Progenitor cell of endocrine pancreas (in vitro differentiated cells): Measurements from ENCODE around the gene C1QTNF1. TPM values are rescaled to one million over a fixed set of nuclear protein-coding genes. Genes with fewer than 3 reads are reported as not detected.
"Not testable (repeated sequence)": the region's sequence is repeated elsewhere in the genome, so short reads cannot be mapped to it uniquely, and the experiment has no call there.

Experiments used
- DNase-seq: peaks from one replicate; pipeline ENCODE4 v3.0.0; 2021; ENCODE audit warnings: low spot score; ENCODE audit not compliant: unreplicated experiment
- H3K27ac Mint-ChIP-seq: 2 replicates; pipeline ENCODE4 v1.8.0; 2021; ENCODE audit warnings: mild to moderate bottlenecking, moderate library complexity, mixed read lengths
- H3K27me3 Mint-ChIP-seq: 2 replicates; pipeline ENCODE4 v1.8.0; 2021; ENCODE audit warnings: mixed read lengths
- H3K36me3 Mint-ChIP-seq: 2 replicates; pipeline ENCODE4 v1.8.0; 2022; ENCODE audit warnings: mixed read lengths; ENCODE audit not compliant: insufficient read depth
- H3K4me1 Mint-ChIP-seq: 2 replicates; pipeline ENCODE4 v1.8.0; 2021; ENCODE audit warnings: low read depth, mixed read lengths
- H3K4me3 Mint-ChIP-seq: 2 replicates; pipeline ENCODE4 v1.8.0; 2021; ENCODE audit warnings: low read depth, mild to moderate bottlenecking, moderate library complexity, mixed read lengths
- H3K9me3 Mint-ChIP-seq: 2 replicates; pipeline ENCODE4 v1.8.0; 2021; ENCODE audit warnings: low read depth, mixed read lengths
- CTCF ChIP-seq: fragments of 200-600 bp; sonication (generic); IDR thresholded peaks from one replicate; pipeline ENCODE4 v1.5.0; 2021; ENCODE audit warnings: antibody characterized with exemption, mild to moderate bottlenecking; ENCODE audit not compliant: unreplicated experiment
- total RNA-seq: library from RNA; stranded (reverse); gene quantifications from 2 replicates; pipeline ENCODE4 v1.2.1, GENCODE V29; 2021

Gene C1QTNF1
- total RNA-seq, 1 donor from 2014 or later = 0.67 TPM

GRCh38 chr17:79072544-79072943, 48.6 kb downstream of the C1QTNF1 start:
- Mint-ChIP-seq H3K4me1 (peaks cover 7% of the 10 kb centered on the region), H3K9me3 (no peaks in the 10 kb centered on the region), H3K36me3 (no peaks in the 10 kb centered on the region), H3K27ac (no peak overlapping the region), H3K4me3 (no peak overlapping the region), H3K27me3 (peaks cover 7% of the 10 kb centered on the region)
- TF ChIP-seq CTCF = no peak
- DNase-seq = no peak

- DNase-seq = no peak
- no peaks in the 10 kb centered on the region for H3K36me3 Mint-ChIP-seq
Measured at GRCh38 chr17:79073016-79073705, 49.2 kb downstream of the C1QTNF1 start.

GRCh38 chr17:79073706-79074088, 49.7 kb downstream of the C1QTNF1 start:
- H3K27ac Mint-ChIP-seq = no peak overlapping the region
- TF ChIP-seq CTCF = no peak
- H3K4me1 Mint-ChIP-seq = peaks cover 7% of the 10 kb centered on the region
- no peaks in the 10 kb centered on the region for H3K9me3 Mint-ChIP-seq
- peaks cover 7% of the 10 kb centered on the region for H3K27me3 Mint-ChIP-seq
- no peak overlapping the region for H3K4me3 Mint-ChIP-seq
- no peaks in the 10 kb centered on the region for H3K36me3 Mint-ChIP-seq
- DNase-seq = no peak

More at GRCh38 chr17:79073016-79073705, 49.2 kb downstream of the C1QTNF1 start:
- no peak overlapping the region for H3K27ac Mint-ChIP-seq
- H3K4me1 Mint-ChIP-seq = peaks cover 7% of the 10 kb centered on the region
- H3K4me3 Mint-ChIP-seq = no peak overlapping the region
- peaks cover 7% of the 10 kb centered on the region for H3K27me3 Mint-ChIP-seq
- no peak for TF ChIP-seq CTCF
- H3K9me3 Mint-ChIP-seq = no peaks in the 10 kb centered on the region

GRCh38 chr17:79074121-79074648, 50.2 kb downstream of the C1QTNF1 start:
- H3K27me3 Mint-ChIP-seq, H3K36me3 Mint-ChIP-seq, H3K27ac Mint-ChIP-seq, H3K9me3 Mint-ChIP-seq, DNase-seq, H3K4me1 Mint-ChIP-seq: not testable (repeated sequence)
- H3K4me3 Mint-ChIP-seq = peak overlapping the region; percentile 61

- Mint-ChIP-seq H3K27me3 (peaks cover 7% of the 10 kb centered on the region), H3K9me3 (no peaks in the 10 kb centered on the region), H3K4me1 (peaks cover 7% of the 10 kb centered on the region), H3K36me3 (peaks cover under 1% of the 10 kb centered on the region), H3K27ac (peak within 1 kb of the TSS; percentile 58), H3K4me3 (peak within 1 kb of the TSS; percentile 81)
- TF ChIP-seq CTCF = no peak
- DNase-seq = peak; percentile 94
Measured at GRCh38 chr17:79074649-79075445, 50.9 kb downstream of the C1QTNF1 start, which contains the start of gene ENGASE. ENGASE (plus strand) TSS chr17:79074824; CDS start chr17:79074945, 121 bp downstream.
